M059J (cell line): Measurements from ENCODE around the gene MOV10L1. TPM values are rescaled to one million over a fixed set of nuclear protein-coding genes. Genes with fewer than 3 reads are reported as not detected.
A peak's percentile ranks its signal among the peaks of the same experiment; 100 is the strongest.
"Not testable (repeated sequence)": the region's sequence is repeated elsewhere in the genome, so short reads cannot be mapped to it uniquely, and the experiment has no call there.

Experiments used
- DNase-seq: peaks from one replicate; pipeline ENCODE4 v3.0.0-alpha.2; 2012; ENCODE audit warnings: low read depth
- total RNA-seq: library from RNA; depleted of rRNA; stranded (reverse); fragments of >200 nt; shearing (Covaris generic); gene quantifications from 2 replicates; pipeline ENCODE4 v1.2.3, GENCODE V29; 2014; rRNA removed

Gene MOV10L1
- total RNA-seq, 1 experiment from 2014 or later, result 1.8 TPM

DNA sequence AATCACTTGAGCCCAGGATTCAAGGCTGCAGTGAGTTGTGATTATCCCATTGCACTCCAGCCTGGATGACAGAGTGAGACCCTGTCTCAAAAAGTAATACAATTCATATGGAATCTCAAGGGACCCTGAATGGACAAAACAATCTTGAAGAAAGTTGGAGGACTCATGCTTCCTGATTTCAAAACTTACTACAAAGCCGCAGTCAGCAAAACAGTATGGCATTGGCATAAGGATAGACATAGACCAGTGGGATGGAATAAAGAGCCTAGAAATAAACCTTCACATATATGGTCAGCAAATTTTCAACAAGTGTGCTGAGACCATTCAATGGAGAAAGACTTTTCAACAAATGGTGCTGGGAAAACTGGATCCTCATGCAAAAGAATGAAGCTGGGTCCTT is 113.5 kb downstream of the MOV10L1 start:
- no peak for DNase-seq

DNA sequence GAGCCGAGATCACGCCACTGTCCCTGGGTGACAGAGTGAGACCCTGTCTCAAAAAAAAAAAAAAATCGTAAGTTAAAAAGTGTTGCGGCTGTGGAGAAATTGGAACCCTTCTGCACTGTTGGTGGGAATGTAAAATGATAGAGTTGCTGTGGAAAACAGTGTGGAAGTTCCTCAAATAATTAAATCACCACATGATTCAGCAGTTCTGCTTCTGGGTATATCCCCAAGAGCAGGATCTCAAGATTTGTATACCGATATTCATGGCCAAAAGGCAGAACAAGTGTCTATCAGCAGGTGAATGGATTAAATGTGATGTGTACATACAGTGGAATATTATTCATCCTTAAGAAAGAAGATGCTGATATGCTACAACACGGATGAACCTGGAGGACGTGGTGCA is 114.8 kb downstream of the MOV10L1 start:
- DNase-seq, result no peak

DNA sequence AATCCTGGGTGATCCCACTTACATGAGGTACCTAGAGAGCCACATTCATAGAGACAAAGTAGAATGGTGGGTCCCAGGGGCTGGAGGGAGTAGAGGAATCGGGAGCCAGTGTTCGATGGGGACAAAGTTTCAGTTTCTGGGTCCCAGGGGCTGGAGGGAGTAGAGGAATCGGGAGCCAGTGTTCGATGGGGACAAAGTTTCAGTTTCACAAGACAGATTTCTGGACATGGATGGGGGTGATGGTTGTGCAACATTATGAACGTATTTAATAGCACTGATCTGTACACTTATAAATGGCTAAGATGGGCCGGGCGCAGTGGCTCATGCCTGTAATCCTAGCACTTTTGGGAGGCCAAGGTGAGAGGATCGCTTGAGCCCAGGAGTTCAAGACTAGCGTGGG is 115.2 kb downstream of the MOV10L1 start:
- not testable (repeated sequence) for DNase-seq

DNA sequence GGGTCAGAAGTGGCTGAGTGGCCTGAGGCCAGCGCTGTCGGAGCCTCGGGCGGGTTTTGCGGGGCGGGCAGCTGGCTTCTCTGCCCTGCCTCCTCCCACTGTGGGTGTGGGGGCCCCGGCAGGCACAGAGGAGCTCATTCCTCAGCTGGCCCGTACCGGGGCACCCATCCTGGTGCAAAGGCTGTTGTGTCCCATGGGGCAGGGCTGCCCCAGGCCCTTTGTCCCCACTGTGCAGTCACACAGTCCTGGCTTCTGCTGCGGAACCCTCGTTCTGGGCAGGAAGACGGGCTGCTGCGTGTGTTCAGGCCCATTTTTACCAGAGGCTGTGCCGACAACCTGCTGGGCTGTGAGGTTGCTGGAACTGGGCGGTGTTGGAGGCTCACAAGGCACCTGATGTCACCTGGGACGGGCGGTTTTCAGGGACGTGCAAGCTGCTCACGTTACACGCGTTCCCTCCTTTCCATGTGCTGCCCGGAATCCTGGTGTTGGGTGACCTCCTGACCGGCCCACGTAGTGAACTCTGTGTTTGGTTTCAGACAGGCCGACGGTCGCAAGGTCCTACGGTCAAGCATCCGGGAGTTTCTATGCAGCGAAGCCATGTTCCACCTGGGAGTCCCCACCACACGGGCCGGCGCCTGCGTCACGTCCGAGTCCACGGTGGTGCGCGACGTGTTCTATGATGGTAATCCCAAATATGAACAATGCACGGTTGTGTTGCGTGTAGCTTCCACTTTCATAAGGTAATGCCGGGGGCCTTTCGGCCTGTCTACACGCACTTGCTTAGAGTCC is 116.2 kb downstream of the MOV10L1 start:
- DNase-seq, result no peak

DNA sequence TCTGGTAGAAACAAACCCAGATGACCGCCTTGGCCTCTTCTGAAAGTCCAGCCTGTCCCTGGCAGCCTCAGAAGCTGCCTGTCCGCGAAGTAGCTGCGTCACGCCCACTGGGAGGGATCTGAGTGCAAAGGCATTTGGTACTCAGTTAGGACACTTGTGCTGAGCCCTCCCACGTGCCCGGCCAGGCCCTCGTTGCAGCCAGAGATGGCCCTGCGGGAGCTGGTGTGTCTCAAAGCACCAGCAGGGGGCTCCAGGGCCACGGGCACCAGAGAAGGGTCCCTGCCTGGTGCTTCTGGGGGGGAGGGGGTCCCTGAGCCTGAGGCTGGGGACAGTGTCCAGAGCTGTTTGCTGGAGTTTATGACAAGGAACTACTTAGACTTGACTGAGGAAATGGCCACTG is 116.8 kb downstream of the MOV10L1 start:
- DNase-seq, result no peak

DNA sequence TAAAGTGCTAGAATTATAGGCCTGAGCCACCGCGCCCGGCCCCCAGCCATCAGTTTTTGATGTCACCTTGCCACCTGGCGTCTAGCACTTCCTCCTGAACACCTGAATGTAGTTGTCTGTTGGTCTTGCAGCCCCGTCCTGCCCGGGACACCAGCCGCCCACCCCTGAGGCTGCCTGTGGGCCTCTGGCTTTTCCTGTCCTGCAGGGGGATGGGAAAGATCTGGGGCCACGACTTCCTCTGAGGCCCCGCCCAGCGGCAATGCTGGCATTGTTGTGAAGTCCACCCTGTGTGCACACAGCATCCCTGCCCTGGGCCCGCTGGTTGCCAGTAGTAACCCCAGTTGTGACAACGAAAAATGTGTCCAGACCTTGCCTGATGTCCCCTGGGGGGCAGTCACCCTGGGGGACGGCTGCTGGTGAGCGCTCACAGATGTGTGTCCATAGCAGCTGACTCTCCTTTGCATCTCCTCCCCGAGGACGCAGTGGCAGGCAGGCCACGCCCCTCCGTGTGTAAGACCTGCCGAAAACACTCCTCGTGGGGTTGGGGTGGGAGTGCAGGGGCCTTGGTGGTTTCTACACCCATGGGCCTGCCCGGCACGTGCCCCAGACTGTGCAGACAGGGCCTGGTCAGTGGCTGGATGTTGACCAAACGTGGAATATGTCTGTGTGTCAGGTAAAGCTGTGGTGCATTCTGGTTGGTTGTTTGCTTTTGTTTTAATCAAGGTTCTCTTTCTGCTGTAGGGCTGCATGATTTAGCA is 117.8 kb downstream of the MOV10L1 start:
- DNase-seq, result no peak

DNA sequence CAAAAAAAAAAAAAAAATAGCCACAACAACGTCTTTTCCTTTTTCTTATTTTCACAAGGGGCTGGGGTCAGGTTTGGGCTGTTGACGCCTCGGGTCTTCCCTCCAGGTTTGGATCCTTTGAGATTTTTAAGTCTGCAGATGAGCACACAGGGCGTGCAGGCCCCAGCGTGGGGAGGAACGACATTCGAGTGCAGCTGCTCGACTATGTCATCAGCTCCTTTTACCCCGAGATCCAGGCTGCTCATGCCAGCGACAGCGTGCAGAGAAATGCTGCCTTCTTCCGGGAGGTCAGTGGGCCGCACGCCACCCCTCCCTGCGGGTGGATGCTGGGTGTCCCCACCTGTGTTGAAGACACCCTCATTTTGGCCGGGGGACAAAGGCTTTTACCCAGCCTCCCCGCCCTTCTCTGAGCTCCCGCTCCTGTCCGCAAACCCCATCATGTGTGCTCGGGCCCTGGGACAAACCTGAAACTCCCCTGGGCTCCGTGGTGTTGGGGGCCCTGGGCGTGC is 118.7 kb downstream of the MOV10L1 start:
- DNase-seq, result no peak

DNA sequence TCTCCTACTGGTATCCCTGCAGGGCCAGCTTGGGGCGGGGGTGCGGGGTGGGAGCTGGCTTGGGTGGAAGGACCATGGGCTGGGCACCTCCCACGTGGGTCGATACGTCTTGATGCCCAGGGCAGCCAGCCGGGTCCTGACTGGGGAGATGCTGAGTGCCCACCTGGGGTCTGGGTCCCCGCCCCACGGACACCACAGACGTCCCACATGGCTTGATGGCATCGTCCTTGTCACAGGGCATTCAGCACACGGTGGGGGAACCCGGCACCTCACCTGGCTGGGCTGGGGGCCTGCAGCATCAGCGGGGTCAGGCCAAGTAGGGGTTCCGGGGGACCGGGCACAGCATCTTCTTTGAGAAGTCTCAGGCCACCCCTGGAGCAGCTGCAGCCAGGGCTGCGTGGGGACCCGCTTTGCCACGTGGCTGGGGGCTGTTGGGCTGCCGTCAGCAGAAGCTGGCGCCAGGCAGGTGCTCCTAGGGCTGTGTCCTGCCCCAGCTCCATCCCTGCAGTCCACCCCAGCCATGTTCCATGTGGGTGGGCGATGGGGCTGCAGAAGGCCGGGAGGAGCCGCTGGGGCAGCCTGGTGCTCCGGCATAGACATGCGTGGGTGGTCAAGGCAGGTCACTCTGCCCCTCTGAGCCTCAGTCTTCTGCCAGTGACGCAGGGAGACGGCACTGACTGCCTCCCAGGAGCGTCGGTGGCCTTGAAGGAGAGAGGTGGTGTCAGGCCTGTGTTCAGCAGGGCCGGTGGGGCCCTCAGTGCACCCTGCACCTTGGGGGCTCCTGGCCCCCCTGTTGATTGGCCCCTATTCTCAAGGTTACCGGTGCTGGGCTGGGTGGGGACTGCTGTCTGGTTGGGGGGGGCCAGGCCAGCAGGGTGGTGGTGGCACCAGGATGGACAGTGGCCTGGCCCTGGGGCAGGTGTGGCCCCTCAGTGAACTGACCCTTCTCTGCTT is 119.4 kb downstream of the MOV10L1 start:
- DNase-seq, result no peak

DNA sequence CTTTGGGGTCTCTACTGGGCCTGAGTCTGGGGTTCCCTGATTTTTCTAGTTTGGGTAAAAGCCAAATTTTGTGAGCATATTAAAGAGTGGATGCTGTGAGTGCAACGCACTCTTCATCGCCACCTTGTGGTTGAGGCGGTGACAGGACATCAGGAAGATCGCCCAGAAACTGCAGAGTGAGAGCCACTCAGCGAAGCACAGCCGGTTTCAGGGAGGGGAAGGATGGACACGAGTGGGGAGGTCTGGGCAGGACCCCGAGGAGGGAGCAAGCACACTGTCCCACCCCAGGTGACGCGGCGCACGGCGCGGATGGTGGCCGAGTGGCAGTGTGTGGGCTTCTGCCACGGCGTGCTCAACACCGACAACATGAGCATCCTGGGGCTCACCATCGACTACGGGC is 120.1 kb downstream of the MOV10L1 start:
- DNase-seq, result peak; percentile 48

DNA sequence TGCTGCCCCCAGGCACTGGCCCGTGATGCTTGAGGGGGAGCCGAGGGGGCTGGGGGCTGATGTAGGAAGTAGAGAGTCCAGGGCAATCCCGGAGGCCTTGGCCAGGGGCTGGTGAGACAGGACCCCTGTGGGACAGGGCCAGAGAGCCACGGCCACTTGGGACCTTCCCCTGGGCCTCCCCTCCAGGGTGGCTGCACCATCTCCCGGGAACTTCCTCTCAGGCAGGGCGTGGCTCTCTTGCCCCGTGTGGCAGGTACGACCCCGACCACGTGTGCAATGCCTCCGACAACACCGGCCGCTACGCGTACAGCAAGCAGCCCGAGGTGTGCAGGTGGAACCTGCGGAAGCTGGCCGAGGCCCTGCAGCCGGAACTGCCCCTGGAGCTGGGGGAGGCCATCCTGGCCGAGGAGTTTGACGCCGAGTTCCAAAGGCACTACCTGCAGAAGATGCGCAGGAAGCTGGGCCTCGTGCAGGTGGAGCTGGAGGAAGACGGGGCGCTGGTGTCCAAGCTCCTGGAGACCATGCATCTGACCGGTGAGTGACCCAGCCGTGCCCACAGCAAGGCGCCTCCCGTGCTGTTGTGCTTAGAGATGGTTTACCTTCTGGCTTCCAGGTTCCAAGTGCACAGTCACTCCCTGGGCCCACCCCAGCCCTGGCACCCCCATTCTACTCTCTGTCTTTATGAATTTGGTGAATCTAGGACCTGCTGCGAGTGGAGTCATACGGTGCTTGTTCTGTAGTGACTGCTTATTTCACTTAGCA is 120.8 kb downstream of the MOV10L1 start:
- DNase-seq, result no peak

DNA sequence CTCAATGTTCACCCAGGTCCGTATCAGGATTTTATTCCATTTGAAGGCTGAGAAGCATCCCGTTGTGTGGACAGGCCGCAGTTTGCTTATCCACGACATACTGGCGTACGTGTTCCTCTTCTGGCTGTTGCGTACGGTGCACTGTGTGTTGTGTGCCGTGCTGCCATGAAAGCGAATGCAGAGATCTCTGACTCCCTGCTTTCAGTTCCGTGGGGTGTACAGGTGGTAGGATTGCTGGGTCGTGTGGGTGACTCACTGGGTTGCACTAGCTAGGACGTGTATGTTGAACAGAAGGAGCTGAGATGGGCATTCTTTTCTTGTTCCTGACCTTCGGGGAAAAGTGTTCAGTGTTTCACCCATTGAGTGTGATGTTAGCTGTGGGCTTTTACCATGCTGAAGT is 121.3 kb downstream of the MOV10L1 start:
- DNase-seq, result no peak

Other genes with a start within 250 kb of the MOV10L1 start
- gene ZBED4, start 236.2 kb upstream of the MOV10L1 start, total RNA-seq, result 3.8 and 7.1 TPM in 2 replicates
- 11.0 and 26.2 TPM in 2 replicates for gene ALG12, start 171.6 kb upstream of the MOV10L1 start, total RNA-seq
- gene CRELD2, start 171.4 kb upstream of the MOV10L1 start, total RNA-seq, result 70.9 and 83.7 TPM in 2 replicates
- gene PIM3, start 129.2 kb upstream of the MOV10L1 start, total RNA-seq, result 20.4 and 44.2 TPM in 2 replicates
- gene IL17REL, start 77.2 kb upstream of the MOV10L1 start, total RNA-seq, result not detected in 2 replicates
- gene TTLL8, start 31.7 kb upstream of the MOV10L1 start, total RNA-seq, result not detected in 2 replicates
- gene MLC1, start 4.6 kb upstream of the MOV10L1 start, total RNA-seq, result 0.52 TPM in 1 of 2 replicates, not detected in the other
- 0.54 and 3.3 TPM in 2 replicates for gene PANX2, start 80.7 kb downstream of the MOV10L1 start, total RNA-seq
- 9.7 and 15.1 TPM in 2 replicates for gene TRABD, start 95.9 kb downstream of the MOV10L1 start, total RNA-seq
- gene SELENOO, start 111.0 kb downstream of the MOV10L1 start, total RNA-seq, result 12.0 and 21.4 TPM in 2 replicates
- gene TUBGCP6, start 155.0 kb downstream of the MOV10L1 start, total RNA-seq, result 1.7 and 12.5 TPM in 2 replicates
- gene HDAC10, start 161.3 kb downstream of the MOV10L1 start, total RNA-seq, result 5.4 and 12.3 TPM in 2 replicates
- 10.1 and 16.9 TPM in 2 replicates for gene MAPK12, start 171.7 kb downstream of the MOV10L1 start, total RNA-seq
- 1.7 and 1.9 TPM in 2 replicates for gene MAPK11, start 180.4 kb downstream of the MOV10L1 start, total RNA-seq
- 44.4 and 59.5 TPM in 2 replicates for gene PLXNB2, start 217.6 kb downstream of the MOV10L1 start, total RNA-seq
- gene DENND6B, start 237.0 kb downstream of the MOV10L1 start, total RNA-seq, result 0.20 and 0.71 TPM in 2 replicates